ENCODE measurements around the gene TRAM2. TPM values are rescaled to one million over a fixed set of nuclear protein-coding genes. Genes with fewer than 3 reads are reported as not detected.

The TRAM2 gene
- total and polyA plus RNA-seq, 10 of the 15 experiments (the other 5 are each of a cell fraction or from before 2014, with no cell fraction given): 2.5 to 15.0 (median 11.0) TPM

DNA sequence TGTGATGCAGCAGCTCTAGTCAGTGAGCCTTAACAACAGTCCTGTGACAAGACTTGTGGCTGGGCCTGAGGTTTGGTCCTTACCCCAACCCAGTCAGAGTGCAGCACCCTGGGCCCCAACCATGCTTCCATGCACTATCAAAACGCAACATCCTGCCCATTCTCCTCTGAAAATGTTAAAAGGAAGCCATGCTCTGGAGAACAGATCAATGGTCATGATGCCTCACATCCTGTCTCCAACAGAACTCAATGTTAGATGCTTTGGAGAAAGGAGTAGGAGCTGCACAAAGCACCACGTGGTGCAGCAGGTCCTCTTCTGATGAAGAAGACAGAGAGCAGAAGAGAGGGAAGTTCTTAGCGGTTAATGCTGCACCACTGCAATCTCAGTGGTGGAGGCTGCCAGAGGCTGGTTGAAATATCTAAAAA is 41.9 kb downstream of the TRAM2 start:
- Histone ChIP-seq H3K36me3 (ENCODE audit: control insufficient read depth in 2 of 2, insufficient read depth in 2 of 2, low read length in 1 of 2) (peaks cover 0 to 5% of the 10 kb centered on the region in 2 experiments; a peak in 1 of 4 replicates), H3K27me3 (replicated peaks in 1 of 2; ENCODE audit: control insufficient read depth in 2 of 2, insufficient read depth in 2 of 2, low read length in 1 of 2) (no peaks in the 10 kb centered on the region), H3K27ac (ENCODE audit: control insufficient read depth, insufficient read depth) (peak overlapping the region; percentile 85; the same call in 1 of the 2 replicates), H3K4me1 (ENCODE audit: control insufficient read depth, insufficient read depth, low read length) (peaks cover 42% of the 10 kb centered on the region), H3K4me3 (no peak overlapping the region), H2AFZ (ENCODE audit: control insufficient read depth, low read depth, low read length) (no peak overlapping the region; the same call in 1 of the 2 replicates), H3K79me2 (ENCODE audit: control insufficient read depth, insufficient read depth, low read length) (peaks cover 7% of the 10 kb centered on the region), H3K9ac (ENCODE audit: control insufficient read depth, insufficient read depth, low read length) (no peak overlapping the region), H3K9me3 (replicated peaks; ENCODE audit: control insufficient read depth, insufficient read depth, low read length) (no peaks in the 10 kb centered on the region), H3K4me2 (ENCODE audit: control insufficient read depth, insufficient read depth) (peak overlapping the region; percentile 95), H4K20me1 (ENCODE audit: control insufficient read depth, insufficient read depth) (no peaks in the 10 kb centered on the region; the same call in 1 of the 2 replicates)
- intact Hi-C loops (cut with micrococcal nuclease; ENCODE audit: unreplicated experiment) (no loop called here), in situ Hi-C loops (cut with MboI) (no loop called here)
- ChIA-PET CTCF (interaction anchor here (2.7 kb wide), 1 partner anchor 42 kb away, joined by 13 read pairs; the partner anchor contains the start of gene TRAM2), POLR2A (interaction anchor here (0.6 to 1.8 kb wide), 5 partner anchors 12 to 116 kb away, joined by 3 to 5 read pairs (median 4); partner anchors contain the start of gene EFHC1), SMC1A (ENCODE audit: uncharacterized antibody, unreplicated experiment) (interaction anchor here (0.6 to 5.5 kb wide), 7 partner anchors 12 to 145 kb away, joined by 3 to 51 read pairs (median 6); no protein-coding TSS in a partner anchor), RAD21 (ENCODE audit: unreplicated experiment) (interaction anchor here (0.7 to 3.6 kb wide), 9 partner anchors 17 to 250 kb away, joined by 3 to 22 read pairs (median 6); partner anchors contain the start of genes MCM3 and TRAM2)
- BruUV-seq (replicated peaks): no TSS peak
- 3% methylated on average over 3 of the region's 3 CpGs for WGBS (ENCODE audit: insufficient coverage, insufficient replicate concordance, low lambda C conversion rate, missing lambda C conversion rate)
- TF ChIP-seq NFIC (IDR thresholded peaks at IDR 0.05; ENCODE audit: low read depth, low read length) (0 out of 2 replicates have a peak, but pooled peaks have one; percentile 22), USF1 (IDR thresholded peaks at IDR 0.05; ENCODE audit: borderline replicate concordance, extremely low read length, insufficient read depth, low read depth, low read length) (peak; percentile 43), EZH2 (IDR thresholded peaks at IDR 0.05; ENCODE audit: borderline replicate concordance, control insufficient read depth, low read depth, low read length) (no peak), NFYB (IDR thresholded peaks at IDR 0.05; ENCODE audit: insufficient read depth, low read depth, low read length) (no peak), IKZF1 (conservative IDR thresholded peaks at IDR 0.05) (no peak), RUNX3 (IDR thresholded peaks at IDR 0.05; ENCODE audit: low read length) (peak; percentile 72), GABPA (IDR thresholded peaks at IDR 0.05; ENCODE audit: low read depth) (no peak), CBFB (IDR thresholded peaks at IDR 0.05; ENCODE audit: low read depth) (0 out of 2 replicates have a peak, but pooled peaks have one; percentile 12), BHLHE40 (IDR thresholded peaks at IDR 0.05; ENCODE audit: borderline replicate concordance in 1 of 2, low read depth in 2 of 2, low read length in 1 of 2) (0 out of 4 replicates have a peak, but pooled peaks of 1 of the 2 experiments have one; percentile 26), MAX (IDR thresholded peaks at IDR 0.05; ENCODE audit: low read depth, low read length) (peak; percentile 36; the same call in 1 of the 2 replicates), KDM1A (IDR thresholded peaks at IDR 0.05; ENCODE audit: borderline replicate concordance) (no peak), HDAC6 (IDR thresholded peaks at IDR 0.05; ENCODE audit: unreplicated experiment) (no peak), PAX5 (IDR thresholded peaks at IDR 0.05; ENCODE audit: borderline replicate concordance, low read depth, low read length) (no peak), ATF3 (IDR thresholded peaks at IDR 0.05; ENCODE audit: borderline replicate concordance, extremely low read depth, low read depth, low read length) (no peak), MXI1 (IDR thresholded peaks at IDR 0.05; ENCODE audit: low read depth, low read length) (no peak)
- FAIRE-seq: peak; percentile 13
- ATAC-seq: peak; percentile 19
- peak; percentile 33 for DNase-seq (ENCODE audit: low read depth, low spot score)
